CD14-positive monocyte (primary cell): Measurements from ENCODE around the gene C1QTNF3. TPM values are rescaled to one million over a fixed set of nuclear protein-coding genes. Genes with fewer than 3 reads are reported as not detected.

Experiments used
- DNase-seq, 3 donors: peaks; one replicate each; pipeline ENCODE4 v3.0.0-alpha.2; 2011 to 2022
- H2AFZ ChIP-seq: 2 replicates; pipeline ENCODE4 v1.6.0; 2012; ENCODE audit warnings: mild to moderate bottlenecking, low read depth, low read length, inconsistent platforms; ENCODE audit not compliant: insufficient read depth, poor library complexity, severe bottlenecking
- H3K27ac ChIP-seq, 2 donors: 1 replicate in 1 of 2; 2 replicates in 1 of 2; pipeline ENCODE4 v1.5.1; 2012 to 2013; ENCODE audit warnings: low read length in 2 of 2, control low read depth in 1 of 2, inconsistent platforms in 1 of 2, low read depth in 1 of 2, mild to moderate bottlenecking in 1 of 2
- H3K27me3 ChIP-seq, 2 donors: one replicate each; pipeline versions ENCODE4 v1.6.0 to v1.6.1; 2011 to 2013; ENCODE audit warnings: low read length in 2 of 2; ENCODE audit not compliant: control insufficient read depth in 2 of 2, insufficient read depth in 2 of 2
- H3K36me3 ChIP-seq, 2 donors: replicated peaks in 1 of 2; 1 replicate in 1 of 2; 2 replicates in 1 of 2; pipeline versions ENCODE4 v1.5.1 to v1.6.1; 2012 to 2013; ENCODE audit warnings: low read length in 2 of 2, control low read depth in 1 of 2, inconsistent platforms in 1 of 2, mild to moderate bottlenecking in 1 of 2; ENCODE audit not compliant: insufficient read depth in 2 of 2, control insufficient read depth in 1 of 2
- H3K4me1 ChIP-seq, 2 donors: 1 replicate in 1 of 2; 2 replicates in 1 of 2; pipeline versions ENCODE4 v1.5.1 to v1.6.1; 2012 to 2013; ENCODE audit warnings: low read length in 2 of 2, control low read depth in 1 of 2, inconsistent platforms in 1 of 2, mild to moderate bottlenecking in 1 of 2, moderate library complexity in 1 of 2; ENCODE audit not compliant: insufficient read depth in 2 of 2, control insufficient read depth in 1 of 2
- H3K4me2 ChIP-seq: replicated peaks from 2 replicates; pipeline ENCODE3; 2012; ENCODE audit warnings: low read length, moderate library complexity, mild to moderate bottlenecking; ENCODE audit not compliant: poor library complexity, severe bottlenecking; ENCODE audit errors: extremely low read depth
- H3K4me3 ChIP-seq, 3 experiments: fragments of 200-600 bp in 1 of 3; sonication (generic) in 1 of 3; replicated peaks in 1 of 3; 1 replicate in 2 of 3; 2 replicates in 1 of 3; pipeline ENCODE4 v1.5.1; 2011 to 2013; ENCODE audit warnings: low read length in 3 of 3, mild to moderate bottlenecking in 3 of 3, control low read depth in 2 of 3, low read depth in 2 of 3, inconsistent platforms in 1 of 3, moderate library complexity in 1 of 3
- H3K79me2 ChIP-seq: 2 replicates; pipeline ENCODE4 v1.6.0; 2012; ENCODE audit warnings: mild to moderate bottlenecking, control low read depth, inconsistent platforms, low read length, moderate library complexity; ENCODE audit not compliant: insufficient read depth
- H3K9ac ChIP-seq: 2 replicates; pipeline ENCODE4 v1.6.0; 2017; ENCODE audit warnings: low read length, mild to moderate bottlenecking; ENCODE audit not compliant: insufficient read depth, poor library complexity, severe bottlenecking
- H3K9me3 ChIP-seq, 2 donors: replicated peaks in 1 of 2; 1 replicate in 1 of 2; 2 replicates in 1 of 2; pipeline versions ENCODE4 v1.5.1 to v1.6.1; 2012 to 2013; ENCODE audit warnings: low read length in 2 of 2, control low read depth in 1 of 2; ENCODE audit not compliant: control insufficient read depth in 1 of 2, insufficient read depth in 1 of 2
- H4K20me1 ChIP-seq: 2 replicates; pipeline ENCODE4 v1.6.0; 2012; ENCODE audit warnings: mild to moderate bottlenecking, low read length, control low read depth, moderate library complexity; ENCODE audit not compliant: insufficient read depth
- H3K27ac Mint-ChIP-seq, 7 donors: one replicate each; pipeline ENCODE4 v1.8.0; 2020; ENCODE audit warnings: mild to moderate bottlenecking in 7 of 7, mixed read lengths in 7 of 7, moderate library complexity in 6 of 7, inconsistent platforms in 2 of 7
- H3K27me3 Mint-ChIP-seq, 3 donors: one replicate each; pipeline ENCODE4 v1.8.0; 2021 to 2022; ENCODE audit warnings: low read depth in 3 of 3, mild to moderate bottlenecking in 3 of 3, mixed read lengths in 3 of 3, moderate library complexity in 3 of 3, inconsistent platforms in 1 of 3
- H3K36me3 Mint-ChIP-seq, 2 donors: one replicate each; pipeline ENCODE4 v1.8.0; 2020; ENCODE audit warnings: mixed read lengths in 2 of 2, inconsistent platforms in 1 of 2, mild to moderate bottlenecking in 1 of 2
- H3K4me1 Mint-ChIP-seq: one replicate; pipeline ENCODE4 v1.8.0; 2020; ENCODE audit warnings: mild to moderate bottlenecking, mixed read lengths
- H3K4me3 Mint-ChIP-seq, 2 donors: one replicate each; pipeline ENCODE4 v1.8.0; 2020; ENCODE audit warnings: mild to moderate bottlenecking in 2 of 2, mixed read lengths in 2 of 2, moderate library complexity in 1 of 2
- H3K9me3 Mint-ChIP-seq, 7 donors: one replicate each; pipeline ENCODE4 v1.8.0; 2020 to 2022; ENCODE audit warnings: mixed read lengths in 7 of 7, mild to moderate bottlenecking in 6 of 7, moderate library complexity in 6 of 7, inconsistent platforms in 2 of 7
- CTCF ChIP-seq: fragments of 200-600 bp; IDR thresholded peaks from one replicate; pipeline ENCODE4 v1.8.0; 2022; ENCODE audit warnings: antibody characterized with exemption, mild to moderate bottlenecking
- WGBS: methylation state at CpG from one replicate; pipeline ENCODE4 v1.1.5; 2013; ENCODE audit warnings: missing lambda C conversion rate; ENCODE audit not compliant: insufficient coverage; 5-methylcytosine and 5-hydroxymethylcytosine counted together
- intact Hi-C, 2 donors: fragments of 100-400 bp; cut with micrococcal nuclease; formaldehyde crosslinking; loops; one replicate each; pipeline versions ENCODE4 v1.15.0 to v1.15.1; 2023
- polyA plus RNA-seq, 3 donors: library from polyadenylated mRNA; depleted of rRNA in 1 of 3; unstranded in 2 of 3; stranded (reverse) in 1 of 3; fragments of 300-500 nt in 2 of 3; fragments of >200 nt in 1 of 3; fragmentation: Illumina TruSeq in 2 of 3; gene quantifications; 1 replicate in 2 of 3; 2 replicates in 1 of 3; pipeline ENCODE4 v1.2.3, GENCODE V29; 2012 to 2021

C1QTNF3 gene
- polyA plus RNA-seq, 3 donors: 1.5 TPM; not detected in 2

- Mint-ChIP-seq H3K36me3 (peaks cover 14 to 17% of the 10 kb centered on the region in 2 donors), H3K27ac (no peak overlapping the region), H3K4me1 (no peaks in the 10 kb centered on the region), H3K27me3 (no peaks in the 10 kb centered on the region), H3K9me3 (peaks cover 0 to 6% (median 0%) of the 10 kb centered on the region in 7 donors), H3K4me3 (no peak overlapping the region)
- no peaks in the 10 kb centered on the region for H3K79me2 ChIP-seq
- H3K9me3 ChIP-seq: peaks cover 7 to 12% of the 10 kb centered on the region in 2 donors
- no peaks in the 10 kb centered on the region for H3K4me1 ChIP-seq
- H3K36me3 ChIP-seq: peaks cover 15 to 16% of the 10 kb centered on the region in 2 donors
- 97% methylated on average over 6 of the region's 6 CpGs for WGBS
- TF ChIP-seq CTCF: no peak
- no peak overlapping the region for H3K27ac ChIP-seq
- no peaks in the 10 kb centered on the region for H3K27me3 ChIP-seq
- intact Hi-C loops: no loop called here
- no peak overlapping the region for H3K4me3 ChIP-seq
- H2AFZ ChIP-seq: no peak overlapping the region
- no peaks in the 10 kb centered on the region for H4K20me1 ChIP-seq
- no peak overlapping the region for H3K4me2 ChIP-seq
- no peak for DNase-seq
- H3K9ac ChIP-seq: no peak overlapping the region
These were observed 57.6 kb downstream of the C1QTNF3 start for GRCh38 chr5:33985447-33985846.

GRCh38 chr5:33984671-33985124, 58.3 kb downstream of the C1QTNF3 start, which contains the start of gene SLC45A2:
Gene SLC45A2 (minus strand): TSS chr5:33984693. CDS start chr5:33984583, 110 bp downstream.
- H3K4me1 Mint-ChIP-seq: no peaks in the 10 kb centered on the region
- Histone ChIP-seq H3K4me3 (no peak within 1 kb of the TSS), H3K9me3 (peaks cover 7 to 12% of the 10 kb centered on the region in 2 donors), H3K27me3 (no peaks in the 10 kb centered on the region), H3K4me2 (no peak within 1 kb of the TSS), H2AFZ (no peak within 1 kb of the TSS), H3K36me3 (peaks cover 15 to 16% of the 10 kb centered on the region in 2 donors), H3K27ac (no peak within 1 kb of the TSS), H3K79me2 (no peaks in the 10 kb centered on the region), H3K9ac (no peak within 1 kb of the TSS), H4K20me1 (no peaks in the 10 kb centered on the region), H3K4me1 (no peaks in the 10 kb centered on the region)
- no peak within 1 kb of the TSS for H3K4me3 Mint-ChIP-seq
- no peak for DNase-seq
- intact Hi-C loops: no loop called here
- H3K27me3 Mint-ChIP-seq: no peaks in the 10 kb centered on the region
- no peak for TF ChIP-seq CTCF
- peaks cover 14 to 17% of the 10 kb centered on the region in 2 donors for H3K36me3 Mint-ChIP-seq
- WGBS: 89% methylated on average over 6 of the region's 7 CpGs
- no peak within 1 kb of the TSS for H3K27ac Mint-ChIP-seq
- peaks cover 0 to 6% (median 0%) of the 10 kb centered on the region in 7 donors for H3K9me3 Mint-ChIP-seq
